NB4 (cell line): ENCODE results near the gene TGFA.
A peak's percentile ranks its signal among the peaks of the same experiment; 100 is the strongest.

Experiments used
- DNase-seq: peaks from one replicate; pipeline ENCODE4 v3.0.0; 2010; ENCODE audit warnings: low read depth
- H3K4me3 ChIP-seq: one replicate; pipeline ENCODE4 v1.5.1; 2011; ENCODE audit warnings: mild to moderate bottlenecking, low read depth, low read length, moderate library complexity
- MYC ChIP-seq: IDR thresholded peaks from 2 replicates; pipeline ENCODE4 v1.6.1; 2011; ENCODE audit warnings: low read depth, low read length
- POLR2A ChIP-seq: IDR thresholded peaks from 2 replicates; pipeline ENCODE4 v1.6.1; 2011; ENCODE audit warnings: mild to moderate bottlenecking; ENCODE audit not compliant: insufficient read length; ENCODE audit errors: extremely low read depth
- TF ChIP-seq, protein P1 (sequence below): IDR thresholded peaks from one replicate; pipeline ENCODE4 v1.5.1; 2012; ENCODE audit warnings: low read depth, low read length
- TF ChIP-seq, protein P2 (sequence below): IDR thresholded peaks from 2 replicates; pipeline ENCODE4 v1.6.1; 2011; ENCODE audit warnings: low read depth, low read length

Gene TGFA

DNA sequence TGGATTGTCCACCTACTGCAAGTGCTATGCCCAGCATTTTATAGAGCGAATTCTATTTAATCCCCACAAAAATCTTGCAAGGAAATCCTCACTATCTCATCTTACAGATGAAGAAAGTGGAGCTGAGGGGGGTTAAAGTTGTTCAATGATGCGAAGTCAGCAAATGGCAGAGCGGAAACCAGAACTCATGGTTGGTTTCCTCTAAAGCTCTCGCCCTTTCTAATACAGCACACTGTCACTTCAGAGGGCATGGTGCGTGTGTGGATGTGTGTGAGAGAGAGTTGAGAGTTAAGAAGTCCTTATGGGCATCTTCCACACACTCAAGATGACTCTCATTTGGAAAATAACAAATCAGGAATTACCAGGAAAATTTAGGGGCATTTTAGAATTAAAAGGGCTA is 78.4 kb downstream of the TGFA start:
- no peak for DNase-seq
- TF ChIP-seq MYC (no peak), POLR2A (no peak)
- TF ChIP-seq, protein P1, sequence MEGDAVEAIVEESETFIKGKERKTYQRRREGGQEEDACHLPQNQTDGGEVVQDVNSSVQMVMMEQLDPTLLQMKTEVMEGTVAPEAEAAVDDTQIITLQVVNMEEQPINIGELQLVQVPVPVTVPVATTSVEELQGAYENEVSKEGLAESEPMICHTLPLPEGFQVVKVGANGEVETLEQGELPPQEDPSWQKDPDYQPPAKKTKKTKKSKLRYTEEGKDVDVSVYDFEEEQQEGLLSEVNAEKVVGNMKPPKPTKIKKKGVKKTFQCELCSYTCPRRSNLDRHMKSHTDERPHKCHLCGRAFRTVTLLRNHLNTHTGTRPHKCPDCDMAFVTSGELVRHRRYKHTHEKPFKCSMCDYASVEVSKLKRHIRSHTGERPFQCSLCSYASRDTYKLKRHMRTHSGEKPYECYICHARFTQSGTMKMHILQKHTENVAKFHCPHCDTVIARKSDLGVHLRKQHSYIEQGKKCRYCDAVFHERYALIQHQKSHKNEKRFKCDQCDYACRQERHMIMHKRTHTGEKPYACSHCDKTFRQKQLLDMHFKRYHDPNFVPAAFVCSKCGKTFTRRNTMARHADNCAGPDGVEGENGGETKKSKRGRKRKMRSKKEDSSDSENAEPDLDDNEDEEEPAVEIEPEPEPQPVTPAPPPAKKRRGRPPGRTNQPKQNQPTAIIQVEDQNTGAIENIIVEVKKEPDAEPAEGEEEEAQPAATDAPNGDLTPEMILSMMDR, result no peak
- TF ChIP-seq, protein P2, sequence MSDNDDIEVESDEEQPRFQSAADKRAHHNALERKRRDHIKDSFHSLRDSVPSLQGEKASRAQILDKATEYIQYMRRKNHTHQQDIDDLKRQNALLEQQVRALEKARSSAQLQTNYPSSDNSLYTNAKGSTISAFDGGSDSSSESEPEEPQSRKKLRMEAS, result no peak
- no peak overlapping the region for H3K4me3 ChIP-seq

DNA sequence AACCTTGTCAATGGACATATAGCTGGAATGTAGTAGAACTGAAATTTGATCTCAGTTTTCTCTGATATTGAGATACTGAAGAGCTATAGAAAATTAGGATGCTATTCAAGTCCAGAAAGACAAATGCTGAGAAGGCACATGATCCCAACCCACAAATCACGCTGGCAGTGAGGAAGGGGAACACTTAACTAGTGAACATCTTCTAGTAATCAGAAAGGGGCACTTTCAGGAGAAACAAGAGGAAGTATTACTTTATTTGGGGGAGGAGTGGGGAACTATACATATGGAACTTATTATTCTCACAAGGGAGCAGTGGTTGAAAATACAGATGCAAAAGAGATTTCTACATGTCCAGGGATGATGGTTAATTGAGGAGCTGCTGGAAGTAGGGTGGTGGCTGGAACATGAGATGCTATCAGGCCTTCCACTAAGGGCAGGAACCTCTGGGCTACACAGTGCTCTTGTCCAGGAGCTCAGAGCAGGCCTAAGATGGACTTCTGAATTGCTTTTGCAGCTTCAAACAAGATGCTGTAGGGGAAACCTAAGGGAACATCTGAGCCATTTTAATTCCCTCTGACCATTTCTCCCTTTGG is 79.3 kb downstream of the TGFA start:
- TF ChIP-seq MYC (no peak), POLR2A (no peak)
- TF ChIP-seq, protein P1, result no peak
- TF ChIP-seq, protein P2, result no peak
- DNase-seq, result peak; percentile 42
- no peak overlapping the region for H3K4me3 ChIP-seq

DNA sequence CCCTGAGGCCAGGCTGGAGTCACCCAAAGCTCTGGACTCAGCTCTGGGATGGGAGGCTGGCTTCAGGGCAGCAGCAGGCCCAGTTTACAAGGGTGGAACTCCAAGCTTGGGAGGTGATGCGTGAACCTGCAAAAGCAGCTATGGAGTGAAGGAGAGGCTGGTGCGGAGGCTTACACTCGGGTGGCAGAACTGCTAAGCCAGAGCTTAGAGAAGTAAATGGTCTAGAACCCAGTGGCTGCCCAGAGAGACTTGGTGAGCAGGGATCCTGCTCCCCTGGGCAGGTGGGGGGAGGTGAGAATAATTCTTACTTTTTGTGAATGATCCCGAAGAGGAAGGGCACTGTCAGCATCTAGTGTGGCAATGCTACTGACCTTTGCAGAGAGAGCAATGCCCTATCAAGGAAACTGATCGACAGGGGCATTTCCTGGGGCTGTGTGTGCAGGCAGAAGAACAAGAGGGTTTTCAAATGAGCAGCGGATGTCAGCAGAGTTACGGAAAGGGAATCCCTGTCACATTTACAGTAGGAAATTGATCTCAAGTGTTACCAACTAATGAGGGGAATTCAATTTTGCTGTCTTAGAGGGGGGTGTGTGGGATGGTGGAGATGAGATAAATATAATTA is 80.4 kb downstream of the TGFA start:
- DNase-seq, result peak; percentile 80
- peak overlapping the region; percentile 19 for H3K4me3 ChIP-seq
- TF ChIP-seq POLR2A (no peak), MYC (peak; percentile 42; the same call in 1 of the 2 replicates)
- TF ChIP-seq, protein P1, result no peak

DNA sequence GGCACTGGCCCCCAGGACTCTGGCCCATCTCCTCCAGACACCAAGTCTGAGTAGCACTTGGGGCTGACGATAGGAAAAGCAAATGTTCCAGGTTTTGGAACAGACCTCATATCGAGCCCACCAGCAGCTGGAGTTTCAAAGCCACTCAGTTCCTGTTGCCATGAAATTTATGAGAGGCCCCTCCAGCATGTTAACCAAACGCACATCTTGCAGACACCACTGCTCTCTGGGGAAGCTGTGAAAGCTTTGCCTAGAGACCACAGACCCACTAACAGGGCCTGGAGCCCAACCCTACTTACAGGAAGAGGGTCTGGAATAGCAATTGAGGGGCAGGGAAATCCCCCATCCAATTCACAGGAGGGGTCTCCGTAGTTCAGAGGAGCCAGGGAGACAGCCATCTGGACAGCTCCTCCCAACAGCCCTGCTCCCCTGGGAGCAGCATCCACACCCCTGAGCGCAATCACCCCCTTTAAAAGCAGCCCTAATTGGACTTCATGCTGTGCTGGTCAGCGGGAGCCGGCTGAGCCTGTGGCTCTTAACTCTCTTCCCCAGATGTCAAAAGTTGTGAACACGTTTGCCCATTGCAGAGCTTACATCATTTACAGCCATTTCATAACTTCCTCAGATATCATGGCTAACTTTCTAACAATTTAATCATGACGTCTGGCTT is 81.3 kb downstream of the TGFA start:
- DNase-seq, result peak; percentile 97
- peak; percentile 86 for TF ChIP-seq MYC
- no peak for TF ChIP-seq POLR2A
- TF ChIP-seq, protein P2, result peak; percentile 83
- peak overlapping the region; percentile 6 for H3K4me3 ChIP-seq

DNA sequence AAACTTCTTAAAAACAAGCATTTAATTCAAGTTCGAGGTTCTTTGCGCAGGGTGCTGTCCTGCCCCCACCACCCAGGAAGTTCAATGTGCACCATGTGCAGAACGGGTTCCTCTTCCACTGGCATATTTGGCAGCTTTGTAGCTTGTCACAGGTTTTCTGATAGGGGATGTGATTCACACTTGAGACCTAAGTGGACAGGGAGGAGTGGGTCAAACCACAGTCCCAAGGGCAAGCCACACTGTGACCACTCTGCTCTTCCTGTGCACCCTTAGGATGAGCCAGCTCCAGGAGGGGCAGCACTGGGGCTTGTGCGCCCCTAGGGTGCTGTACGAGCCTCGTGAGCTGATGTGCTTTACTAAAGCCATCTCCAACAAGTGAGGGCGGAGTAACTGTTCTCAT is 82.5 kb downstream of the TGFA start:
- H3K4me3 ChIP-seq, result no peak overlapping the region
- TF ChIP-seq MYC, result peak; percentile 45; the same call in 1 of the 2 replicates
- TF ChIP-seq, protein P1, result peak; percentile 15
- no peak for TF ChIP-seq POLR2A
- TF ChIP-seq, protein P2, result peak; percentile 76
- peak; percentile 97 for DNase-seq

DNA sequence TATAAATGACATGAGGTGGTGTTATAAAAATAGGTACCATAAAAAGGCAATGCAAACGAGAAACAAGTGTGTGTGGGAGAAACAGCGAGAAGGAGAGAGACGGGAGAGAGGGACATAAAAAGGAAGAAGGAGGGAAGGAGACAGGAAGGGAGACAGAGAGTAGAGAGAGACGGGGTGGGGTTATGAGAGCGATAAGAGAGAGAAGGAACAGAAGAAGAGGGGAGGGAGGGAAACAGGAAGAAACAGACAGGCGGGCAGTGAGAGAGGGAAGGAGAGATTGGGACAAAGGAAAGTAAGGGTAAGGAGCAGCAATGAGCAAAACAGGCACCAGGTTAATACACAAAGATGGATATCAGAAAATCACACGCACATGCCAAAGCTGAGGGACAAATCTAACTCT is 83.7 kb downstream of the TGFA start:
- no peak overlapping the region for H3K4me3 ChIP-seq
- DNase-seq, result no peak
- no peak for TF ChIP-seq MYC
- TF ChIP-seq, protein P1, result no peak
- TF ChIP-seq, protein P2, result no peak
- no peak for TF ChIP-seq POLR2A
